AML-193 (cell line): ENCODE results near the gene VPS51.
A peak's percentile ranks its signal among the peaks of the same experiment; 100 is the strongest.

Experiments used
- DNase-seq, 2 experiments: peaks; one replicate each; lab custom pipeline; 2025; lab: John Stamatoyannopoulos, UW

VPS51 gene

DNA sequence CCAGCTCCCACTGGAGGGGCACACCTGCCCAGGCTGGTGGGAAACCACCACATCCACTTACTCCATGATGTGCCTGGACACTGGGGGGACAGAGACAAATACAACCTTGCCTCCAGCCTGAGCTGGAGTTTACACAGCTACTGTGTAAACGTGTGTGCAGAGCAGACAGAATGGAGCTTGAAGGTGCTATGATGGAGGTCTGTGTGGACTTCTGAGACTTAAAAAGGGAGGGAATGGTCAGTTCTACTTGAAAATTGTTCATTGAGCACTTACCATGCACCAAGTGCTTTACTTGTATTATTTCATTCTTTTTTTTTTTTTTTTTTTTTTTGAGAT is 23.4 kb upstream of the VPS51 start:
- DNase-seq = no peak

DNA sequence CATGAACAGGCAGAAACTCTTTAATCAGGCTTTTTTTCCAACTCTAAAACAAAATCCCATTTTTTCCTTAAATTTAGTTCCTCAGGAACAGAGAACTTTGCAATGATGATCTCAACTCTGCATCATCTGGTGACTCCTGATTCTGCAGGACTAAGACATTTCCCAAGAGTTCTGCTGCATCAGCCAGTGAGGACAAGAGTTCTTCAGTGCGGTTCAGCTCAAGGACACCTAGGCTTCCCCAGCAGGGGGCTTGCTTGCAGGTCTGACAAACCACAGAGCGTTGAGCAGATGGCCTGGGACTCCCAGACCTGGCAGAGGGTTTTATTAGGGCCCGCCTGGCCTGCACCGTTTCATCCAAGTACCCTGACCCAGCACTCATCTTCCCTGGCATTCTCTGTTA is 18.6 kb upstream of the VPS51 start:
- no peak for DNase-seq

DNA sequence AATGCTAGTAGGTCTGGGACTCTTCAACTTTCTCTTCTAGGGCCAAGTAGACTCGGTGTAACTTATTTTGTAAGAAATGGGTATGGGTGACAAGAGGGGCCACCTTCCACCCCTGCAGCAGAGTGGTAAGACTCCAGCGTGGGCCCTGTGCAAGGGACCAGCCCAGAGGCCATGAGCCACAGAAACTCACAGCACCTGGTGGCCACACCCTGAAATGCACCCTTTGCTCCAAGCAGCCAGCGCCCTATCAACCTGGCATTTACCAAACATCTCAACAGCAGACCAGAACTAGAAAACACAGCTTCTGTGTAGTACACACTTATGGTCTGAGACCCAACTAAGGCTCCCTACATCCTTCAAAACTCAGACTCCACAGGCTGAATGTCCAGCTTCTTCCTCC is 17.9 kb upstream of the VPS51 start:
- peak; percentile 23 to 25 for DNase-seq

DNA sequence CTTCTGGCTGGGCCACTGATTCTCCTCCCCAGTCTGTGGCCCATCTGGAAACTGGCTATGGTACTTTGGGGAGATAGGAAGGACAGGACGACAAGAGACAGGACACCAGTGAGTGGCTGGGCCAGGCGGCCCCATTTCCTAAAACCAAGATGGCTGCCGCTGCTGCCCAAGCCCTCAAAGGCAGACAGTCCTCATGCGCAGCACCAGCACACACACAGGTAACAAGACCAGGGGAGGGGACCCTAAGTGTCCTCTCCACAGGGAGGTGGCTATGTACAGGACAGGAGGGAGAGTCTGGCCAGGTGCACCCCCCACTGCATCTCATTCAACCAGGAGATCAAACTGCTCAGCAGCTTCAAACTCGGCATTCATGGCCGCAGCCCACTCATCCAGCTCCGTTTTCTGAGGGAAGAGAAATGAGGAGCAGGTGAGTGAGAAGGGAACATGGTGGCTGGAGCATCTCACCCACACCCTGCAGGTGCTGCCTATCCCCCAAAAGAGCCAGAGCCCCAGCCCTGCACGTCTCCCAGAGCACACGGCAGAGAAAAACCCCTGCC is 17.1 kb upstream of the VPS51 start:
- no peak for DNase-seq

DNA sequence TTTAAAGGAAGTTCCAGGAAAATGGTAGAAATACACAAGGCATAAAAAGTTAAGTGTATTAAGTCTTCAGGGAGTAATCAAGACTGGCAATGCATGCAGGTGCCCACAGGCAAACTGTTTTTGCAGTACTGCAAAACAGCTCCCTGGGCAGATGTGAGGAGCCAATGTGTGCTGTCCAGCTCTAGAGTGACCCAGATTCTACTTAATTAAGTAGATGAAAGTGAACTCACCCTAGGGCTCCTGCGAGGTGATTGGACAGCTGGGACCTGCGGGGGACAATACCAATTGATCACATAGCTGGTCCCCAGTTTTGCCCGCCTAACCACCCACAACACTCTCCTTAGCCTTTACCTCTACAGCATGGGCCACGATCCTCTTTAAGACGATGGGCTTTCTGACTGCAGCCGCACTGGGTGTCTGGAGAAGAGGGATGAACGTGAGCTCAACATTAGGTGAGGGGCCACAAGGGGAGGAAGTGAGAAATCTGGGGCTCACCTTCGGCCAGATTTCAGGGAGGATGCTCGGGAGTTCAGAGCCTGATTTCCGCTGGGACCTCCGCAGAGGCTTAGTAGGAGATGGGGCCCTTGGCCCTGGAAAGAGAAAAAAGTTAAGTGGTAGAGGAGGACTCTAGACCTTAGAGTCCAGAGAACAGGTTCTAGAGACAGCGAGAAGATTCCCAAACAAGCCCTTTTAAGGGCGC is 12.7 kb upstream of the VPS51 start:
- no peak for DNase-seq

DNA sequence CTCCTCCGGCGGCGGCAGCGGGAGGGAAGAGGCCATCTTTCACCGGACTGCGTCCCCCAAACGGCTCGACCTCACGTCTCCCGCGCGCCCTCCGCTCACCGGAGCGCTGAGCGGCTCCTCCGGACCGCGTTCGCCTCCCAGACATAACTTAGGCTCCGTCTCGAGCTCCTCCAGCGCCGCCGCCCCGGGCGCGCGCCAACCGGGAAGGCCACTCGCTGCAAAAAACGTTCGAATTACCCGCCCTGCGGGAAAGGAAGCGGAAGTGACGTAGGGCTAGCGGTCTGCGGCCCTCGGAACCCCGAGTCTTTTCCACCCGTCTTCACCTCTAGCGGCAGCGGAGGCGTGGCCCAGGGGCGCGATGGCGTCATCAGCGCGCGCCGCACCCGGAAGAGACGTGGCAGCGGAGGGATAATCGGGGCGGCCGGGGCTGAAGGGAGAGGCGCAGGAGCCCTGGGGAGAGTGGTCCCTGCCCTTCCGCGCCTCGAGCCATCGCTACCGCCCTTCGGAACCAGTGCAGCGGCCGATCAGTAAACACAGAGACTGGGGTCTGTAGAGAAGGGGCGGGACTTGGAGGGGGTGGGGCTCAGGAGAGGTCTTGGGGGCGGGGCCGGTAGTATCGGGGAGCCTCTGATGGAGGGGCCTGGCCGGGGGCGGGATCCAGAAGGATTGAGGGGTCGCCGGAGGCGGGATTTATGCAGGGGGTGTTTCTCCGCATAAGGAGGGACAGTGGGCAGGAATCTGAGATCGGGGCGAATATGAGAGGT is 12.0 kb upstream of the VPS51 start, which contains the start of the genes CDCA5 and ZFPL1:
CDCA5 (minus strand) TSS at position 207 of the 764 bp plus-strand sequence; CDS start at position 145, 62 bp downstream.
ZFPL1 (plus strand) TSS at position 389 of the 764 bp plus-strand sequence. CDS start 477 bp downstream, outside the sequence.
- peak; percentile 90 to 93 for DNase-seq

DNA sequence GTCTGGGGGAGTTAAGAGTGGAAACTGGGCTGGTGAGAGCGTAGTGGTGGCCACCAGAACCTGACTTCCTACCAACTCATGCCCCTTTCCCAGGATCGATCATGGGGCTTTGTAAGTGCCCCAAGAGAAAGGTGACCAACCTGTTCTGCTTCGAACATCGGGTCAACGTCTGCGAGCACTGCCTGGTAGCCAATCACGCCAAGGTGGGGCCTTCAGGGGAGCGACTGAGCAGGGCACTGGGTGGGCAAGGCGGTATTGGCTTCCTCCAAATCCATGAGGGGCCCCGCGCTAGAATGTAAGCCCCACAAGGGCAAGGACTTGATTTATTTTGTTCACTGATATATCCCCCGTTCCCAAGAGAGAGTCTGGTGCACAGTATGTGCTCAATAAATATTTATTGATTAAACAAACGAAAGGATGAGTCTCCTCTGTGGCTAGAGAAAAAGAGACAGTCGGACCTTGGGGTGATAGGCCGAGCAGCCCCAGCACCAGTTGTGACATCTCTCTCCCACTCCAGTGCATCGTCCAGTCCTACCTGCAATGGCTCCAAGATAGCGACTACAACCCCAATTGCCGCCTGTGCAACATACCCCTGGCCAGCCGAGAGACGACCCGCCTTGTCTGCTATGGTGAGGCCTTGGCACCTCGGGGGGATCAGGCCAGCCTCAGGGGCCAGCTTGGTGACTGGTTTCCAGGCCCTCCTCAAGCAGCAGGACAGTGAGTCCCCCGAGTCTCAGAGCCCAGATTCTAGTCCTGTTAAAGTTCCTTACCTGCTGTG is 11.2 kb upstream of the VPS51 start:
- DNase-seq = no peak

DNA sequence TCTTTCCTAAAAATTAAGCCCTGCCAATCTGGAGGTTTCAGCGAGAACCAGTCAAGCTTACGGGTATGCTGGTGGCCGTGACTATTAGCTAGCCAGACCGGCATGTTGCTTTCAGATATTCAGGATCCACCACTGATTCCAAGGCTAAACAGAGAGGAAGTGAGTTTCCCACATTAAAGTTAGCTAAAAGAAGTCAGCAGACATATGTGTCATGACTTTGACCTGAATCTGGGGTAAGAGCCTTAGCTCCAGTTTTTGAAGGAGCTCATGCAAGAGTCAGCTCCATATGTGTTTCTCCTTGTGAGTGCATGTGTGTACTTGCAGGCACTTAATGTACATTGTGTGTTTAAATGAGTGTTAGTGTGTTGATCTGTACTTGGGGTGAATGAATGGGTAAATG is 10.6 kb upstream of the VPS51 start:
- DNase-seq = no peak

DNA sequence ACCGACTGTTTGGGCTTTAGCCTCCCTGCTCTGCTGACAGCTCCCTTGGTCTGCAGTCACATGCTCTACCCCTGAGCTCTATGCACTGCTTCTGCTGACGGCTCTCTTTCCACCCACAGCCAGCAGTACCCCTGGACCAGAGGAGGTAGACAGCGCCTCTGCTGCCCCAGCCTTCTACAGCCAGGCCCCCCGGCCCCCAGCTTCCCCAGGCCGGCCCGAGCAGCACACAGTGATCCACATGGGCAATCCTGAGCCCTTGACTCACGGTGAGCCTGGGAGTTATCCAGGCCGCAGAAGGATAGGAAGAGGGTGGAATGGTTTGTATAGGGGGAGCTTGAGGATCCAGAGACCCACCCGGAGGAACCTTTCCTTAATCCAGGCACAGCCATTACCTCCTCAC is 9.2 kb upstream of the VPS51 start:
- no peak for DNase-seq

DNA sequence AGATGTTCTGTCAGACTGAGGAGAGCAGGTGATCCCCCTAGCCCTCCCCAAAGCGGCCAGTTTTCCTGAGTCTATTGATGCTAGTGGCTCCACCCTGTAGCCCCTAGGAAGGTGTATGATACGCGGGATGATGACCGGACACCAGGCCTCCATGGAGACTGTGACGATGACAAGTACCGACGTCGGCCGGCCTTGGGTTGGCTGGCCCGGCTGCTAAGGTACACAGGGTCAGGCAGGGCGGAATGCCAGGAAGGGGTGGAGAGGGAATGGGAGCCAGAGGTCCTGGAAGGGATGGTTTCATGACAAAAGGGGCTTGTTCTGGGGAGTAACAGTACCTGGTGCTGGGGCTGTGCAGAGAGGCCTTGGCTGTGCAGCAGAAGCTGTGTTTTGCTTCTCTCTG is 8.8 kb upstream of the VPS51 start:
- DNase-seq = no peak

DNA sequence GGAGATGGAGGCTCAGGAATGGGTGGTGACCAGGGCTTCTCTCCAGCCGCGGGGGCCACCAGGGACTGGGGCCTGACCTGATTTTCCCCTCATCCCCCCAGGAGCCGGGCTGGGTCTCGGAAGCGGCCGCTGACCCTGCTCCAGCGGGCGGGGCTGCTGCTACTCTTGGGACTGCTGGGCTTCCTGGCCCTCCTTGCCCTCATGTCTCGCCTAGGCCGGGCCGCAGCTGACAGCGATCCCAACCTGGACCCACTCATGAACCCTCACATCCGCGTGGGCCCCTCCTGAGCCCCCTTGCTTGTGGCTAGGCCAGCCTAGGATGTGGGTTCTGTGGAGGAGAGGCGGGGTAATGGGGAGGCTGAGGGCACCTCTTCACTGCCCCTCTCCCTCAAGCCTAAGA is 8.2 kb upstream of the VPS51 start:
- no peak for DNase-seq

DNA sequence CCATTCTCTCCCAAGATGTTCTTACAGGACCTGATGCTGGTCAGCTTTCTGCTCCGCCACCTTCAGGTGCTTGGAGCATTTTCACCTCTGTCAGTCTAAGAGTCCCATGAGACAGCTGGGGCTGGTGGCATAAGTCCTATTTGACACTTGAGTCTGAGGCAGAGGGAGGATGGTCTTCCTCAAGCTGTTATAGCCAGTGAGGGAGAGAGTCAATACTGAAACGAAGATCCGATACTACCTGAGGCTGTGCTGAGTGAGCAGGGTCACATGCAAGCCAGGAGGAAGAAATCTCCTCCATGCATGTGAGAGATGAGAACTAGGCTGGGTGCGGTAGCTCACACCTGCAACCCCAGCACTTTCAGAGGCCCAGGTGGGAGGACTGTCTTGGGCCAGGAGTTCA is 6.4 kb upstream of the VPS51 start:
- DNase-seq = no peak

DNA sequence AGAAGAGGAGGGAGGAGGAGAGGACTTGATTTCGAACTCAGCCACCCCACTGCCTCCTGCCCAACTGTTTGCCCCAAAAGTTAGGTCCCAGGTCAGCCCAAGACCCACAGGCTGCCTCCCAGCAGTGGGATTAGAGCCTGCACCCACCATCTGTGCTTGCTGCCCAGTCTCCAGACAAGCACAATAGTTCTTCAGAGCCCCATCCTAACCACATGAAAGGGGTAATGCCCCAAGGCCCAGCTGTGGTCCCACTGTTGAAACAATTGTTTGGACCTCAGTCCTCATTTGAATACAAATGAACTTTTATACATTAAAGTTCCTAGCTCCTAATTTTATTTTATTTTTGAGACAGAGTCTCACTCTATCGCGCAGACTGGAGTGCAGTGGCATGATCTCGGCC is 5.4 kb upstream of the VPS51 start:
- DNase-seq = no peak

DNA sequence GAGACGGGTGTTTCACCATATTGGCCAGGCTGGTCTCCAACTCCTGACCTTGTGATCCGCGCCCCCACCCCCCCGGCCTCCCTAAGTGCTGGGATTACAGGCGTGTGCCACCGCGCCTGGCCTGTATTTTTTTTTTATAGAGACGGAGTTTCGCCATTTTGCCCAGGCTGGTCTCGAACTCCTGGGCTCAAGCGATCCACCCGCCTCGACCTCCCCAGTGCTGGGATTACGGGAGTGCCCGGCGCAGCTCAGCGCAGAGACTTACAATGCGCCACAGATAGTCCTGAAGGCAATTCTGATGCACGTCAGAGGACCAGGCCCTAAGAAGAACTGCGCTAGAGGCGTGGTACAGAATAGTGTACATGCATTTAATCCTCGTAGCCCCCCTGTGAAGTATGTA is 587 bp upstream of the VPS51 start:
- no peak for DNase-seq

DNA sequence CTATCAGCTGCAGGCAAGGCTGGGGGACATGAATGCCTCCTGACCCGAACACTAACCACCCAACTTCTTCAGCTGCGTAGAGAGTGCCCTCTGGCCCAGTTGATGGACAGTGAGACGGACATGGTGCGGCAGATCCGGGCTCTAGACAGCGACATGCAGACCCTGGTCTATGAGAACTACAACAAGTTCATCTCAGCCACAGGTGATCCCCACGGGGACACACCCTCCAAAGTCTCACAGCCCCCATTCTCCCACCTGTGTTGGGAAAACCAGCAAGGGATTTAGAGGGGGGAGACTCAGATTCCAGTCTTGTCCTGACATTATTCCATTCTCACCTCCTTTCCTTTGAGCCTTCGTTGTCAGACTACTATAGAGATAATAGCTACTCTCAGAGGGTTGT is 912 bp downstream of the VPS51 start:
- no peak for DNase-seq

DNA sequence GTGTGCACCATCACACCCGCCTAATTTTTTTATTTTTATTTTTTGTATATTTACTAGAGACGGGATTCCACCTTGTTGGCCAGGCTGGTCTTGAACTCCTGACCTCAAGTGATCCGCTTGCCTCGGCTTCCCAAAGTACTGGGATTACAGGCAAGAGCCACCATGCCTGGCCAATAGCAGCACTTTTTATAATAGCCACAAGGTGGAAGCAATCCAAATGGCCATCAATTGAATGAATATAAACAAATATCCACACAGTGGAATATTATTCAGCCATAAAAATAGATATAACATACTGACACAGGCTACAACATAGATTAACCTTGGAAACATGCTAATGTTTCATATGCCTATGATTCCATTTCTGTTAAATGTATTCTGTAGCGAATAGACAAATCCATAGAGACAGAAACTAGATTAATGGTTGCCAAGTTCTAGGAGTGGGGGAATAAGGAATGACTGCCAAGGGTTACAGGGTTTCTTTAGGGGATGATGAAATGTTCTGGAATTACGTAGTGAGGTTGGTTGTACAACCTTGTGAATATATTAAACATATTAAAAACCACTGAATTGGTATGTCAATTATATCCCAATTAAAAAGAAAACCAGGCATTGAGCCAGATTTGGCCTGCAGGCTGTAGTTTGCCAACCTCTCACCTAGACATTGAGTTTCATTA is 4.8 kb downstream of the VPS51 start:
- DNase-seq = no peak

DNA sequence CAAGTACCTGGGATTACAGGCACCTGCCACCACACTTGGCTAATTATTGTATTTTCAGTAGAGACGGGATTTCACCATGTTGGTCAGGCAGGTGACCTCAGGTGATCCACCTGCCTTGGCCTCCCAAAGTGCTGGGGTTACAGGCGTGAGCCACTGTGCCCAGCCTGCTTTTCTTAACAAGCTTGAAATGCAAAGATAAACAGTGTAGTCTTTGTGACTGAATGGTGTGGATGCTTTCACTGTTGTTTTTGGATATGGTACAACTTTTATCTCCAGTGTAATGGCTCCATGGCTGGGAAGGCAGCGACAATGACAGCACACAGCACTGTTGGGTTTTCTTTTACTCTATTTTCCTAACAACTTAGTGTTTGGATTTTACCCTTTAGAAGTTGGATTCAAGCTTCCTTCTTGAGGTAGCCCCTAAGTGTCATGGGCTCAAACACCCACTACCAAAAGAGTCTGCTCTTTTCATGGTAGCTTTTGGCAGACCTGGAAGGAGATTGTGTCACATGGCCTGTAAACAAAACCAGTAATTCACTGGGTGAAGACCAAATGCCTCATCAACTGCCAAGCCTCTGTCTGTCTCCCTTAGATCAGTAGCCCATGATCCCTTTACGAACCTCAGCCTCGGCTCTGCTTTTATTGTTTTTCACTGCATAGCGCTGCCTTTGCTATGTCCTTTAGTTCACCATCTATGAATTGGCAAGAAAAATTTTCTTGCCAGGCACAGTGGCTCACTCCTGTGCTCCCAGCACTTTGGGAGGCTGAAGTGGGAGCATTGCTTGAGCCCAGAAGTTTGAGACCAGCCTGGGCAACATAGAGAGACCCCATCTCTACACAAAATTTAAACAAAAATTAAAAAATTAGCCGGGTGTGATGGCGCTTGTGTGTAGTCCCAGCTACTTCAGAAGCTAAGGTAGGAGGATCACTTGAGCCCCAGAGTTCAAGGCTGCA is 6.4 kb downstream of the VPS51 start:
- no peak for DNase-seq

DNA sequence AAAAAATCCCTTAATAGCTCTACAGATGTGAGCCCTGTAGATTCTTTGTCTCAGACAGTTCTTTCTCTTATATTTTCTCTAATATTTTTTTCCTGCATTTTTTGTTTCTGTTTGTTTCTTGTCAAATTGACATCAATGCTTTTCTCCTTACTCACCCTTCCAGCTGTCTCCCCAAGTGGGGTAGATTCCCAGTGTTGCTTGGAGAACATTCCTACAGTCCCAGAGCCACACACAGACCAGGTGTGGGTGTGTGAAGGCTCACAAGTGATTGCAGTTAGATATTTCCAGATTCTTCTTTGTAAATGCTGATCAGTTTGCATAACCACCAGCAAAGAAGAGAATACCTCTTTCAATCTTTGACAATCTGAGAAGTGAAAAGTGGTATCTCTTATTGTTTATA is 7.5 kb downstream of the VPS51 start:
- no peak for DNase-seq

DNA sequence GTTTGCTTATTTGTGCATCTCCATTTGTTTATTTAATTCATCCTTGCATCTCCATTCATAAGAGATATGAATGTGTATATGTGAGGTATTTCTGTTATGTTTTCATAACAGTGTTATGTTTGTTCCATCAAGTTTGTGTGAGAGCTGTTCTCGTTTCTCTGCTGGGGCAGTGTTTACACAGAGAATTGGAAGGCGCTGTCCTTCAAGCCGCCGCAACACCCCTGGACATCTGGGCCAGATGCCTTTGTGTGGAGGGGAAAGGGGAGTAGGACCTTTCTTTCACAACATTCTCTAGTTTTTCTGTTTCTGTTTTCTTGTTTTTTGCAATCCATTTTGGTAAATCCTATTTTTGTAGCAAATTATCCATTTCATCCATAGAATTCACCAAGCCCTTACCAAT is 8.6 kb downstream of the VPS51 start:
- no peak for DNase-seq

DNA sequence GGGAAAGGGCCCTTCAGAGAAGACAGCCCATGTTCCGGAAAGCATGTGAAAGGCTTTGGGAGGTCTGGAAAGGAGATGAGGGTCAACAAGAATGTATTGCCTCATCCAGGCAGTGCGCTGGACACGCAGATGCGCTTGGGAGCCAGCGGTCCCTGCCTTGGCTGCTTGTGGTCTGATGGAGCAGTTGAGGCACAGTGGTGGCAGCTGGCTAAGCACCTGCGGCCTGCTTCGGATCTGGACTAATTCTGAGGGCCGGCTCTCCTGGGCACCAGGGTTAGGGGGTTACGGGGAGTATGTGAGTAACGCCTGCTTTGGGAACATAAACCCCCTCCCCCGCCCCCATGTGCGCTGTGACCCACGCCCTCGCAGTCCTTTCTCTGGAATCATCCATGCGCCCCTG is 11.1 kb downstream of the VPS51 start:
- DNase-seq = no peak
